Stimulated activated naive CD4-positive, alpha-beta T cell (primary cell): ENCODE results near the gene CPSF3.

Experiments
- DNase-seq, 6 experiments: peaks; one replicate each; lab custom pipeline; 2025; lab: John Stamatoyannopoulos, UW

The CPSF3 gene

DNA sequence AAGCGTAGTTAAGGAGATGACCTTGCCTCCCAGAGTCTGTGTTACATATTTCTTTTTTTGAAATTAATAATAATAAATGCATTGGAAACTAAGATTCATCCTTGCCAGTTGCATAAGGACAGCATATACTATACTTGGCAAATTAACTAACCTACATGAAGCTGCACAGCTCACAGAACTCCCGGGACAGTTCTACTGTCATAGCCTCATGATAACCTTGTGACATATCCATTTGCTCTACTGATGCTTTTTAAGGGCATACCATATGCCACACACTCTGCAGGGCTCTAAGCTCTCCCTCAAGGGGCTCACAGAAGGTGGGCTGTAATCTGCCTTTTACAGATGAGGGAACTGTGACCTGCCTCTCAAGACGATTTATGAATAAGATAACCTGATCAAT is 3.9 kb upstream of the CPSF3 start:
- DNase-seq, result no peak

- DNase-seq, result no peak
Measured at GRCh38 chr2:9420495-9420894, 3.0 kb upstream of the CPSF3 start.

GRCh38 chr2:9422321-9423099 is 944 bp upstream of the CPSF3 start:
- DNase-seq, result peak in 5 of 6 experiments; percentile 20 to 57 (median 28)

GRCh38 chr2:9423922-9424272 is 443 bp downstream of the CPSF3 start:
- DNase-seq, result peak in 2 of 6 experiments; percentile 17 to 20

- DNase-seq, result no peak
Measured at GRCh38 chr2:9424447-9425164, 1.2 kb downstream of the CPSF3 start.

- no peak for DNase-seq
Measured at GRCh38 chr2:9428965-9429577, 5.6 kb downstream of the CPSF3 start.

DNA sequence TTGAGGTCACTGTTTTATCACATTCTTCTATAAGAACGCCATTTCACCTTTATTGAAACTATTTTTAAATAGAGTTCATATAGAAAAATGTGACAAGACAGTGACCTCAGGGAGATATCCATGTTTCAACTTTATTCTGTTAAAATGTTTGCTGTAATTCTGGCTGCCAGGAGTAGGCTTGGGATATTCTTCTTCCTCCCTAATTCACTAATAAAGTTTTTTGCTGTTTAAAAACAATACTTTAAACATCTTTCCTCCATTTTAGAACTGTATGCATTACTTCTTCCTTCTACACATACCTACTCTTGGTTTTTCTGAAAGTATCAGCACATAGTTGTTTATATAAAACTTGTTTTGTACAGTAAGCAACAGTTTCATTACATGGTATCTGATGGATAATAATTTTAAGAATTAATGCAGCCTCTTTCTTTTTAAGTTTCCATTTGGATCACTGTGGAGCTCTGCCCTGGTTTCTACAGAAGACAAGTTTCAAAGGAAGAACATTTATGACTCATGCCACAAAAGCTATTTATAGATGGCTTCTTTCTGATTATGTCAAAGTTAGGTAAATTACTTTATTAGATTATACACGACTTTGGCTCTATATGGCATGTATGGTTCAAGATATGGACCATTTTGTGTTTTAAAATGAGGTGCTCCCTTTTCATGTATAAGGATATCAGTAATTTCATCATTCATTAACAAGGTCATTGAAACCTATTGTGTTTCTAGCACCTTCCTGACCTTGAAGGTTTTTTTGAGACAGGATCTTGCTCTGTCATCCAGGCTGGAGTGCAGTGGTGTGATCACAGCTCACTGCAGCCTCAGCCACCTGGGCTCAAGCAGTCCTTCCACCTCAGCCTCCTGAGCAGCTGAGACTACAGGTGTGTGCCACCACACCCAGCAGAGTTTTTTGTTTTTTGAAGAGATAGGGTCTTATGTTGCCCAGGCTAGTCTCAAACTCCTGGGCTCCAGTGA is 7.2 kb downstream of the CPSF3 start:
- DNase-seq, result no peak

DNA sequence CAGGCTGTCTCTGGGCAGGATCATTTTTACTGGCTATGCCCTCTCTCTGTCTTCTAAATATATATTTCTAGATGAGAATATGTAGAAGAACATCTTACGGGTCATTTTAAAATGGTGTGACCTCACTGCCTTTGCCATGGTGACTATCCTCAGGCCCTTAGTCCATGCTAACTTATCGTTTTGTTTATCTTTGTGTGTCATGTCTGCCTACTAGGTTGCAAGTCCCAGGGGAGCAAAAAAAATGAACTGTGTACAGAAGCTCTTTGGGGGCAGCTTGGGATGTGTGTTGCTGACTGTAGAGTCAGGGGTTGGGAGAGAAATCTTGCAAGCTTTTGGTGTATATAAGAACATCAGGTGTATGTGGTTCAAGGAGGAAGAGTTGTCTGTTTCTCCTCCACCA is 11.0 kb downstream of the CPSF3 start:
- DNase-seq, result no peak

DNA sequence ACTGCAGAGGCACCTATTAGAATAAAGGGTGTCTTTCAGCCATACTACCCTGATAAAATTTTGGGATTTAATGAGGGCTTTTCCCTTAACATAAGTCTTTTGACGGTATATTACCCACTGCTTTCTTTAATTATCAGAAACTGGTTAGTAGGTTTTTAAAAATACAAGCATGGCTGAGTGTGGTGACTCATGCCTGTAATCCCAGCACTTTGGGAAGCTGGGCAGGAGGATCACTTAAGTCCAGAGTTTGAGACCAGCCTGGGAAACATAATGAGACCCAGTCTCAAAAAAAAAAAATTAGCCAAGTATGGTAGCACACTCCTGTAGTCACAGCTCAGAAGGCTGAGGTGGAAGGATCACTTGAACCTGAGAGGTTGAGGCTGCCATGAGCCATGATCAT is 16.1 kb downstream of the CPSF3 start:
- no peak for DNase-seq

DNA sequence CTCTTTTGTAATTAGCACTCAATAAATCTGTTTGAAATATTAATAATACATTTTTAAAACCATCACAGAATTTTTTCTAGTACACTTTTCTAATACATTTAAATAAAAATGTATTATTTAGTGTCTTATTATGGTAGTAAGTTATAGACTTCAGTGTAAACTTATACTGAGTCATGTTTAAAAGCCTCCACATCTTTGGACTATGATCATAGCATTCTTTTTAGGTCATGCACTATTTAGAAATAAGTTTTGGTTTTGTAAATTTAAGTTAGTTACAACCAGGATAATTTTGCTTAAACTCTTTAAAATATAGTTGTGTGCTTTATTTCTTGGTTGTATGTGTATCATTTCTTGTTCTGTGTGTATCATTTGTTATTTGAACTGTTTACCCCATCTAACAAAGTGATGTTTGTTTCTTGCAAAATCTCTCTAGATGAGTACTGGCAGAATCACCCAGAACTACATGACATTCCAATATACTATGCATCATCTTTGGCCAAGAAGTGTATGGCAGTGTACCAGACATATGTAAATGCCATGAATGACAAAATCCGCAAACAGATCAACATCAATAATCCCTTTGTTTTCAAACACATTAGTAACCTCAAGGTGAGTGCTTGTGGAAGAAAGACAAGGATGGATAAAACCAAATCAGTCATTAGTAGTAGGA is 16.7 kb downstream of the CPSF3 start:
- no peak for DNase-seq

DNA sequence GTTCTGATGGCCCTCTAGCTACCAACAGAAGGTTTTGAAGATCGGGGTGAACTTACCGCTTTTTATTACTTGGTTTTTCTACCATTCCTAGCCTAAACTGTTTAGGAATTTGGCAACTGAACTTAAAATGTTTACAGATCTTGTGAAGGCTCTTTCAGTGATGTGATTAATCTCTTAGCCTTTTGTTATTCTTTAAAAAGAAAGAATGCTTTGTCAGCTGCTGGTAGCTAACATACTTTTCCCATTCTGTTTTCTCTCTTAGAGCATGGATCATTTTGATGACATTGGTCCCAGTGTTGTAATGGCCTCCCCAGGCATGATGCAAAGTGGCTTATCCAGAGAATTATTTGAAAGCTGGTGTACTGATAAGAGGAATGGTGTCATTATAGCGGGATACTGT is 18.1 kb downstream of the CPSF3 start:
- DNase-seq, result no peak

- no peak for DNase-seq
Measured at GRCh38 chr2:9443526-9443925, 20.1 kb downstream of the CPSF3 start.

DNA sequence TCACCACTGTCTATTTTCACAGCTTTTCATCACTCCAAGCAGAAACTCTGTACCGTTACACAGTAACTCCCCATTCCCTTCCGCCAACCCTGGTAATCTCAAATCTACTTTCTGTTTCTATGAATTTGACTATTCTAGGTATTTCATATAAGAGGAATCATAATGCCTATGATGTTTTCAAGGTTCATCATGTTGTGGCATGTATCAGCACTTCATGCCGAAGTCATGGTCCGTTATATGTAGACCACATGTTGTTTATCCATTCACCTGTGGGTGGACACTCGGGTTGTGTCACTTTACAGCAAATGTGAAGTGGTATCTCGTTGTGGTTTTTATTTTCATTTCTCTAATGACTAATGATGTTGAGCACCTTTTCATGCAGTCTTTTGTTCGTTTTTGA is 21.6 kb downstream of the CPSF3 start:
- DNase-seq, result no peak

DNA sequence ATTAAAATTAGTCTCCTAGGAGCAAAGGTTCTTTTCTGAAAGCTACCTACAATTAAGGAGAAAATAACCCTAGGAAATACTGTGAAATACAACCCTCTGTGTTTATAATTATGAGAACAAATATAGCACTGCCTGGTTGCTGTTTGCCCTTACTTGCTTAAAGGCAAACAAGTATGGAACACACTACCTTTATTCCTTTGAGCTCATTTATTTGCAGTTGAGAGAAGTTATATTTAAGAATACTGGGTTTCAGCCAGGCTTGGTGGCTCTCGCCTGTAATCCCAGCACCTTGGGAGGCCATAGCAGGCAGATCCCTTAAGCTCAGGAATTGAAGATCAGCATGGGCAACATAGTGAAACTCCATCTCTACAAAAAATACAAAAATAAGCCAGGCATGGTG is 27.8 kb downstream of the CPSF3 start:
- DNase-seq, result no peak

DNA sequence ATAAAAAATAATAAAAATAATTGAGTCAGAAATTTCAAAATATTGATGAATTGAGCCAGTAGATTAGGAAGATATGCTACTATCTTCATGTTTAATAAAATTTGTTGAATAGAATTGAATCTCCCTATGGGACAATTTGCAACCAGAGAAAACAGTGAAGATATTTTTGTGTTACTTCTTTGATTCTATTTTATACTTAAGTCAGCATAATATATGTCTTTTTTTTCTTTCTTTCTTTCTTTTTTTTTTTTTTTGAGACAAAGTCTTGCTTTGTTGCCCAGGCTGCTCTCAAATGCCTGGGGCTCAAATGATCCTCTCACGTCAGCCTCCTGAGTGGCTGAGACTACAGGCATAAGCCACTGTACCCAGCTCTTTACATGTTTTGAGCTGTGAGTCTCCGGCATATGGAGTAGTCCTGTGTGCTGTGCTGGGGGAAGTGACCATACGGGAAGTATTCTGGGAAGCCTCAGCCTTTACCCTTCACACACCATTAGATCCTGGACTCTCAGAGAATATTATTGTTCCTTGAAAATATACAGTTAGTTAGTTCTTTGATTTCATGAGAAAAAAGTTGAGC is 37.1 kb downstream of the CPSF3 start:
- DNase-seq, result no peak

- DNase-seq, result no peak
Measured at GRCh38 chr2:9461079-9461478, 37.6 kb downstream of the CPSF3 start.

- no peak for DNase-seq
Measured at GRCh38 chr2:9462313-9462712, 38.9 kb downstream of the CPSF3 start.

DNA sequence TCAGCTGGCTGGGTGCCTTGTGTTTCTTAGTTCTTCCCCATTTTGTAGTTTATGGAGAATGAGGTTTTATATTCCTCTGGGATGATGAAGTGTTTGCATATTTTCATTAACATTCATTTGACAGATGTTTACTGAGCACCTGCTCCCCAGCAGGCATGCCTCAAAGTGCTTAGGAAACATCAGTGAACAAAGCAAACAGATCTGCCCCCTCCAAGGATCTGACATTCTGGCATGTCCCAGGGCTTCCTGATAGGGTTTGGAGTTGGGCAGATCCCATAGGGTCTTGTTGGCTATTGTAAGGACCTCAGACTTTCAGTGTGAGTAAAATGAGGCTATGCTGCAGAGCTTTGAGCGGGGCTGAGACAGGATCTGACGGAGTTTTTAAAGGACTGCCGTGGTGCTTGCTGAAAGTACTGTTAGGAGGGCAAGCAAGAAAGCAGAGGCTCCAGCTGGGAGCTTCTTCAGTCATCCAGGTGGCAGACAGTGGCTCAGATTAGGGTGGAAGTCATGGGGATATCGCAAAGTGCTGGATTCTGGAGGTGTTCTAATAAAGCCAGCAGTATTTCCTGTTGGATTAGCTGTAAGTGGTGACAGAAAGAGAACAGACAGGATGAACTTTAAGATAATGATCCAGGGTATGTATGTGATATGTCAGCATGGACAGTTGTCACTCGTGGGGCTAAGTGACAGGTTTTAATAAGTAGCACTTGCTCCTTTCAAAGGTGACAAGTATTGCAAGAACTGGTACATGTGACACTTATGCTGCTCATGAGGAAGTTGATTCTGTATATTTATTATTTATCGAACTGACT is 39.6 kb downstream of the CPSF3 start:
- DNase-seq, result no peak

GRCh38 chr2:9463698-9464034 is 40.2 kb downstream of the CPSF3 start:
- DNase-seq, result no peak

GRCh38 chr2:9465170-9465569 is 41.7 kb downstream of the CPSF3 start:
- DNase-seq, result no peak
